AG04450 (cell line): ENCODE measurements around the gene ABAT. TPM values are rescaled to one million over a fixed set of nuclear protein-coding genes. Genes with fewer than 3 reads are reported as not detected.

Experiments
- CTCF ChIA-PET: fragments of 300-600, 350-600 bp; formaldehyde crosslinking; extraction: SDS; loops from one replicate; lab custom pipeline; 2022; ENCODE audit warnings: antibody characterized with exemption, inconsistent platforms; lab: Charles Lee
- POLR2A ChIA-PET: fragments of 350-600 bp; formaldehyde crosslinking; extraction: SDS; loops from one replicate; lab custom pipeline; 2021; ENCODE audit warnings: antibody characterized with exemption, inconsistent platforms; lab: Yijun Ruan, JAX
- DNase-seq: peaks from one replicate; pipeline ENCODE4 v3.0.0-alpha.2; 2011; ENCODE audit warnings: low read depth, low spot score
- H3K27ac ChIP-seq: one replicate; pipeline ENCODE4 v1.5.1; 2012; ENCODE audit warnings: low read depth, low read length, control low read depth
- H3K27me3 ChIP-seq: one replicate; pipeline ENCODE4 v1.6.0; 2012; ENCODE audit warnings: low read length; ENCODE audit not compliant: control insufficient read depth, insufficient read depth
- H3K4me3 ChIP-seq: 2 replicates; pipeline ENCODE4 v1.5.1; 2011; ENCODE audit warnings: mild to moderate bottlenecking, low read depth, low read length, control low read depth
- H3K9me3 ChIP-seq: 2 replicates; pipeline ENCODE4 v1.5.1; 2012; ENCODE audit warnings: low read length; ENCODE audit not compliant: control insufficient read depth, insufficient read depth
- CTCF ChIP-seq: IDR thresholded peaks from 2 replicates; pipeline ENCODE4 v1.5.1; 2011; ENCODE audit warnings: low read depth, low read length, control low read depth, inconsistent platforms
- polyA plus RNA-seq: library from polyadenylated mRNA; depleted of rRNA; stranded (reverse); fragments of >200 nt; gene quantifications from 2 replicates; pipeline ENCODE4 v1.2.3, GENCODE V29; 2011

Gene ABAT
- polyA plus RNA-seq, 1 experiment = 6.6 TPM

DNA sequence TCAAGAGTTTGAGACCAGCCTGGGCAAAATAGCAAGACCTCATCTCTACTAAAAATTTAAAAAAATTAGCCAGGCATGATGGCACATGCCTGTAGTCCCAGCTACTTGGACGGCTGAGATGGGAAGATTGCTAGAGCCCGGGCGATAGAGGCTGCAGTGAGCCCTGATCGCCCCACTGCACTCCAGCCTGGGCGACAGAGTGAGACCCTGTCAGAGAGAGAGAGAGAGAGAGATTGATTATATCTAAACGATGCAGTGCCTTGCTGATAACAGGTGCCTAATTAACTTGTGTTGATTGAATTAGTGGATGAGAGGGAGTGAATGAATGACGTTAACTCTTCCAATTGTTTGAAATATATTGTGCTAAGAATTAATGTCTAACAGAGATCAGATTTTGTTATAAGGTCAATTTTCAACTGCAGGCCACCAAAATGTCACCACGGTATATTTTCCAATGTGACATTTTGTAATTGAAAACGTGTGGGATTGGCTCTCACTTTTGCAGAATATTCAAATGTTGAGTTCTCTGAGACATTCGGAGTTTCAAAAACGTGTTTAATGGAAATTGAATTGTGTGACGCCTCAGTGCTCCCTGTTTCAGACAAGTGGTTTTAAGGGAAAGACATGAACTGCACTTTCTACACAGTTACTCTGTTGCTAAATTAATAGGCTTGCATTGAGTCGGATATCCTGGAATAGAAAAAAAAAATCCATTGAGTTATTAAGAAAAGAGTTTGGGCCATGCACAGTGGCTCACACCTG lies 53.6 kb downstream of the ABAT start:
- no peak overlapping the region for H3K4me3 ChIP-seq
- no peak for TF ChIP-seq CTCF
- CTCF ChIA-PET = no interaction called here
- no peak overlapping the region for H3K27ac ChIP-seq
- no peaks in the 10 kb centered on the region for H3K9me3 ChIP-seq
- POLR2A ChIA-PET = no interaction called here
- peaks cover 6% of the 10 kb centered on the region for H3K27me3 ChIP-seq
- no peak for DNase-seq

DNA sequence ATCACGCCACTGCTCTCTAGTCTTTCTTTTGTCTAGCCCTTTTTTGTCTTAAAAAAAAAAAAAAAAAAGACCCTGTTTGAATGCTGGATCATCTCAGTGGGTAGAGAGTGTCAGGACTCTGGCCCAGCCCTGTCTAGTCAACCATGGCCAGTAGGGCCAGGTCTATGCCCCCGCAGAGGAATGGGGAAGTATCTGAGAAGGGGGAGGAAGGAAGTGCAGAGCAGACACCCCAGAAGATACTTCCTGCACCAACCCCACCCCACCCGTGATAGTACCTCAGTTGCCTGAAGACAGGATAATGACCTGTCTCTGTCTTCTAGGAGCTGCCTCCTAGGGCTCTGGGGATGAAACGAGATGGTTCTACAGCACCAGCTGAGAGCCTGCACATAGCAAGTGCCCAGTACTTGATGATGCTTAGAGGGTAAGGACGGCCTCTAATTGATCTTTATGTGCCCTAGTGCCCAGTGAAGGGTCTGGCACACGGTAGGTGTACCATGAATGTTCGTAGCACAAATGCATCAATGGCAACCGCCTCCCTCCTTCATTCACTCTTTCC lies 55.4 kb downstream of the ABAT start:
- no peak for DNase-seq
- H3K4me3 ChIP-seq = no peak overlapping the region
- H3K27me3 ChIP-seq = peaks cover 6% of the 10 kb centered on the region
- ChIA-PET POLR2A (no interaction called here), CTCF (no interaction called here)
- no peaks in the 10 kb centered on the region; the same call in 1 of the 2 replicates for H3K9me3 ChIP-seq
- no peak for TF ChIP-seq CTCF
- no peak overlapping the region for H3K27ac ChIP-seq

DNA sequence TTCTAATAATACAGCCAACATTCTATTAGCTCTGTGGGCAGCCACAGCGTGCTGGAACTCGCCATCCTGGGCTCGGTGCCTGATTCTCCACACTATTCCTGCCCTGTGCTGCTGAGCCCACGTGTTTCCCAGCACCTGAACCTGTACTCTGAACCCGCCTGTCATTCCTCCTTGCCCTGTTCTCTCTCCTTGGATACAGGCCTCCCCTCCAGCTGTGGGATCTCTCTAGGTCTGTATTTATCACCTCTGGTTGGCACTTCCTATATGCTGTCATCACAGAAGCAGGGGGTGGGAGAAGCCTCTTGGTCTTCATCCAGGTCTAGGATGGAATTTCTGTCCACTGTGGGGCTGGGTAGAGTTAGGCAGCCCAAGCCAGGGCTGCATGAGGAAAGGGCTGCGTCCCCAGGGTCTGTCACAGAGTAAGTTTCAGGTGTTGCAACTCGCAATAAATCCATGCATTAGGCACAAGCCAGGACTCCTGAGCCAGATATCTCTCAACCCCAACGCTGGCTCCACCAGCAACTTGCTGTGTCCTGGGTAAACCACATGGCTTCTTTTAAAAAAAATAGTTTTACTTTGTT lies 56.0 kb downstream of the ABAT start:
- CTCF ChIA-PET = no interaction called here
- Histone ChIP-seq H3K27ac (no peak overlapping the region), H3K27me3 (peaks cover 6% of the 10 kb centered on the region), H3K9me3 (no peaks in the 10 kb centered on the region; the same call in 1 of the 2 replicates), H3K4me3 (no peak overlapping the region)
- POLR2A ChIA-PET = no interaction called here
- no peak for TF ChIP-seq CTCF
- DNase-seq = no peak

- H3K27ac ChIP-seq = no peak overlapping the region
- ChIA-PET CTCF (no interaction called here), POLR2A (no interaction called here)
- no peak for TF ChIP-seq CTCF
- no peaks in the 10 kb centered on the region; the same call in 1 of the 2 replicates for H3K9me3 ChIP-seq
- H3K4me3 ChIP-seq = no peak overlapping the region
- peaks cover 3% of the 10 kb centered on the region for H3K27me3 ChIP-seq
- no peak for DNase-seq
Observed at GRCh38 chr16:8733849-8734540, 59.6 kb downstream of the ABAT start.
